ENCODE measurements around the gene NDUFS8.

The NDUFS8 gene

GRCh38 chr11:68051191-68052136 lies 21.0 kb downstream of the NDUFS8 start:
- no peak for DNase-seq

GRCh38 chr11:68052137-68052873 lies 21.8 kb downstream of the NDUFS8 start:
- no peak for DNase-seq

GRCh38 chr11:68053117-68053516 lies 22.6 kb downstream of the NDUFS8 start:
- no peak for DNase-seq

- no peak for DNase-seq
Measured at GRCh38 chr11:68053981-68054812, 23.7 kb downstream of the NDUFS8 start.

GRCh38 chr11:68056317-68057285 lies 26.1 kb downstream of the NDUFS8 start:
- DNase-seq = no peak

- no peak for DNase-seq
Measured at GRCh38 chr11:68057807-68058206, 27.3 kb downstream of the NDUFS8 start.

- no peak for DNase-seq
Measured at GRCh38 chr11:68061508-68061907, 31.0 kb downstream of the NDUFS8 start.

- DNase-seq = no peak
Measured at GRCh38 chr11:68064926-68065325, 34.4 kb downstream of the NDUFS8 start.

- no peak for DNase-seq
Measured at GRCh38 chr11:68065841-68066240, 35.4 kb downstream of the NDUFS8 start.

- DNase-seq = no peak
Measured at GRCh38 chr11:68066742-68067141, 36.3 kb downstream of the NDUFS8 start.

- DNase-seq = no peak
Measured at GRCh38 chr11:68067991-68068390, 37.5 kb downstream of the NDUFS8 start.

GRCh38 chr11:68071281-68072048 lies 41.0 kb downstream of the NDUFS8 start:
- DNase-seq = no peak

- DNase-seq = no peak
Measured at GRCh38 chr11:68074584-68075352, 44.3 kb downstream of the NDUFS8 start.

- no peak for DNase-seq
Measured at GRCh38 chr11:68076371-68077042, 46.0 kb downstream of the NDUFS8 start.

- no peak for DNase-seq
Measured at GRCh38 chr11:68077617-68078582, 47.4 kb downstream of the NDUFS8 start.

GRCh38 chr11:68080860-68081259 lies 50.4 kb downstream of the NDUFS8 start:
- no peak for DNase-seq

GRCh38 chr11:68081691-68082090 lies 51.2 kb downstream of the NDUFS8 start:
- DNase-seq = no peak

- DNase-seq = no peak
Measured at GRCh38 chr11:68082481-68082880, 52.0 kb downstream of the NDUFS8 start.

Measured in Kasumi-1 (cell line).